ENCODE data around the gene DNAH12. TPM values are rescaled to one million over a fixed set of nuclear protein-coding genes. Genes with fewer than 3 reads are reported as not detected.
A peak's percentile ranks its signal among the peaks of the same experiment; 100 is the strongest.

DNAH12 gene
- total and polyA plus RNA-seq, 4 donors, result 0.05 to 0.08 (median 0.08) TPM; not detected in 1

GRCh38 chr3:57559526-57559925 lies 15.4 kb upstream of the DNAH12 start:
- no peak for DNase-seq (ENCODE audit: low spot score)
- whole genome bisulfite sequencing, result 99% methylated on average over 1 of the region's 1 CpG
- Histone ChIP-seq H3K9me3 (ENCODE audit: control insufficient read depth in 4 of 4, low read length in 3 of 4) (no peaks in the 10 kb centered on the region), H3K36me3 (ENCODE audit: control insufficient read depth in 4 of 4, insufficient read depth in 3 of 4, low read depth in 1 of 4, low read length in 3 of 4) (peaks cover 2 to 6% (median 4%) of the 10 kb centered on the region in 4 donors), H3K27me3 (ENCODE audit: control insufficient read depth in 4 of 4, insufficient read depth in 4 of 4, low read length in 3 of 4) (no peaks in the 10 kb centered on the region), H3K4me1 (ENCODE audit: control insufficient read depth in 4 of 4, insufficient read depth in 4 of 4, low read length in 3 of 4) (peaks cover 11 to 20% (median 16%) of the 10 kb centered on the region in 4 donors), H3K9ac (ENCODE audit: low read depth in 1 of 2, low read length in 2 of 2) (no peak overlapping the region), H3K4me3 (ENCODE audit: low read depth in 1 of 3, low read length in 3 of 3) (no peak overlapping the region), H3K27ac (ENCODE audit: low read depth in 1 of 2, low read length in 2 of 2) (no peak overlapping the region)
- TF ChIP-seq REST (IDR thresholded peaks at IDR 0.05) (no peak), GABPA (IDR thresholded peaks at IDR 0.05 in 1 of 2, conservative IDR thresholded peaks at IDR 0.05 in 1 of 2) (no peak), EGR1 (IDR thresholded peaks at IDR 0.05; ENCODE audit: low read depth in 2 of 2) (no peak), YY1 (IDR thresholded peaks at IDR 0.05) (no peak), HNF4G (IDR thresholded peaks at IDR 0.05) (no peak)
- TF ChIP-seq, protein P1, sequence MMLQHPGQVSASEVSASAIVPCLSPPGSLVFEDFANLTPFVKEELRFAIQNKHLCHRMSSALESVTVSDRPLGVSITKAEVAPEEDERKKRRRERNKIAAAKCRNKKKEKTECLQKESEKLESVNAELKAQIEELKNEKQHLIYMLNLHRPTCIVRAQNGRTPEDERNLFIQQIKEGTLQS (IDR thresholded peaks at IDR 0.05), result no peak

GRCh38 chr3:57557085-57557537 lies 13.0 kb upstream of the DNAH12 start:
- no peaks in the 10 kb centered on the region for H3K9me3 ChIP-seq (ENCODE audit: control insufficient read depth in 4 of 4, low read length in 3 of 4)
- TF ChIP-seq SP1 (IDR thresholded peaks at IDR 0.05), result no peak
- TF ChIP-seq NR2F2 (IDR thresholded peaks at IDR 0.05), result no peak
- no peak for TF ChIP-seq TAF1 (conservative IDR thresholded peaks at IDR 0.05)
- TF ChIP-seq FOXA1 (IDR thresholded peaks at IDR 0.05), result no peak
- TF ChIP-seq HNF4A (conservative IDR thresholded peaks at IDR 0.05), result no peak
- TF ChIP-seq, protein P2, sequence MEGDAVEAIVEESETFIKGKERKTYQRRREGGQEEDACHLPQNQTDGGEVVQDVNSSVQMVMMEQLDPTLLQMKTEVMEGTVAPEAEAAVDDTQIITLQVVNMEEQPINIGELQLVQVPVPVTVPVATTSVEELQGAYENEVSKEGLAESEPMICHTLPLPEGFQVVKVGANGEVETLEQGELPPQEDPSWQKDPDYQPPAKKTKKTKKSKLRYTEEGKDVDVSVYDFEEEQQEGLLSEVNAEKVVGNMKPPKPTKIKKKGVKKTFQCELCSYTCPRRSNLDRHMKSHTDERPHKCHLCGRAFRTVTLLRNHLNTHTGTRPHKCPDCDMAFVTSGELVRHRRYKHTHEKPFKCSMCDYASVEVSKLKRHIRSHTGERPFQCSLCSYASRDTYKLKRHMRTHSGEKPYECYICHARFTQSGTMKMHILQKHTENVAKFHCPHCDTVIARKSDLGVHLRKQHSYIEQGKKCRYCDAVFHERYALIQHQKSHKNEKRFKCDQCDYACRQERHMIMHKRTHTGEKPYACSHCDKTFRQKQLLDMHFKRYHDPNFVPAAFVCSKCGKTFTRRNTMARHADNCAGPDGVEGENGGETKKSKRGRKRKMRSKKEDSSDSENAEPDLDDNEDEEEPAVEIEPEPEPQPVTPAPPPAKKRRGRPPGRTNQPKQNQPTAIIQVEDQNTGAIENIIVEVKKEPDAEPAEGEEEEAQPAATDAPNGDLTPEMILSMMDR (IDR thresholded peaks at IDR 0.05; ENCODE audit: low read depth, low read length, missing input control), result no peak
- TF ChIP-seq, protein P1 (IDR thresholded peaks at IDR 0.05), result no peak
- TF ChIP-seq YY1 (IDR thresholded peaks at IDR 0.05), result no peak
- TF ChIP-seq ZBTB33 (IDR thresholded peaks at IDR 0.05), result no peak
- TF ChIP-seq JUND (IDR thresholded peaks at IDR 0.05), result no peak
- TF ChIP-seq HNF4G (IDR thresholded peaks at IDR 0.05), result no peak
- no peak for TF ChIP-seq RXRA (IDR thresholded peaks at IDR 0.05)
- no peak for TF ChIP-seq GABPA (IDR thresholded peaks at IDR 0.05 in 1 of 2, conservative IDR thresholded peaks at IDR 0.05 in 1 of 2)
- no peak for TF ChIP-seq RAD21 (IDR thresholded peaks at IDR 0.05)
- no peak for TF ChIP-seq FOXA2 (IDR thresholded peaks at IDR 0.05)
- TF ChIP-seq EGR1 (IDR thresholded peaks at IDR 0.05; ENCODE audit: low read depth in 2 of 2), result no peak
- no peak for TF ChIP-seq REST (IDR thresholded peaks at IDR 0.05)
- H3K9ac ChIP-seq (ENCODE audit: low read depth in 1 of 2, low read length in 2 of 2), result peak overlapping the region; percentile 80 to 89
- H3K27me3 ChIP-seq (ENCODE audit: control insufficient read depth in 4 of 4, insufficient read depth in 4 of 4, low read length in 3 of 4), result no peaks in the 10 kb centered on the region
- peaks cover 11 to 20% (median 16%) of the 10 kb centered on the region in 4 donors for H3K4me1 ChIP-seq (ENCODE audit: control insufficient read depth in 4 of 4, insufficient read depth in 4 of 4, low read length in 3 of 4)
- under 1% methylated on average over 29 of the region's 29 CpGs for WGBS
- DNase-seq (ENCODE audit: low spot score), result peak; percentile 57
- H3K4me3 ChIP-seq (ENCODE audit: low read depth in 1 of 3, low read length in 3 of 3), result peak overlapping the region; percentile 88 to 96 (median 95)
- peaks cover 2 to 6% (median 4%) of the 10 kb centered on the region in 4 donors for H3K36me3 ChIP-seq (ENCODE audit: control insufficient read depth in 4 of 4, insufficient read depth in 3 of 4, low read depth in 1 of 4, low read length in 3 of 4)
- H3K27ac ChIP-seq (ENCODE audit: low read depth in 1 of 2, low read length in 2 of 2), result peak overlapping the region in 1 of 2 donors; percentile 89
